Middle frontal gyrus (tissue), 1 donor: ENCODE data around the gene SERPINE2.
"Not testable (repeated sequence)": the region's sequence is repeated elsewhere in the genome, so short reads cannot be mapped to it uniquely, and the experiment has no call there.

Experiments used
- DNase-seq: peaks from one replicate; pipeline ENCODE4 v3.0.0-alpha.2; 2015; ENCODE audit warnings: low spot score; ENCODE audit errors: extremely low spot score

SERPINE2 gene

GRCh38 chr2:224016963-224017362 lies 22.1 kb downstream of the SERPINE2 start:
- DNase-seq = no peak

GRCh38 chr2:224014336-224014735 lies 24.8 kb downstream of the SERPINE2 start:
- no peak for DNase-seq

- DNase-seq = no peak
These were observed 27.2 kb downstream of the SERPINE2 start for GRCh38 chr2:224011837-224012236.

GRCh38 chr2:224009605-224010315 lies 29.3 kb downstream of the SERPINE2 start:
- no peak for DNase-seq

- DNase-seq = no peak
These were observed 30.3 kb downstream of the SERPINE2 start for GRCh38 chr2:224008702-224009261.

- no peak for DNase-seq
These were observed 34.9 kb downstream of the SERPINE2 start for GRCh38 chr2:224004105-224004695.

- DNase-seq = not testable (repeated sequence)
These were observed 38.4 kb downstream of the SERPINE2 start for GRCh38 chr2:224000662-224001061.

GRCh38 chr2:223999862-224000261 lies 39.2 kb downstream of the SERPINE2 start:
- DNase-seq = no peak

GRCh38 chr2:223998948-223999347 lies 40.1 kb downstream of the SERPINE2 start:
- no peak for DNase-seq

GRCh38 chr2:223997938-223998337 lies 41.1 kb downstream of the SERPINE2 start:
- no peak for DNase-seq

GRCh38 chr2:223996391-223996790 lies 42.7 kb downstream of the SERPINE2 start:
- no peak for DNase-seq

- DNase-seq = no peak
These were observed 43.5 kb downstream of the SERPINE2 start for GRCh38 chr2:223995569-223995968.

- no peak for DNase-seq
These were observed 44.4 kb downstream of the SERPINE2 start for GRCh38 chr2:223994562-223995162.

- peak; percentile 54 for DNase-seq
These were observed 45.4 kb downstream of the SERPINE2 start for GRCh38 chr2:223993634-223994232.

- no peak for DNase-seq
These were observed 47.5 kb downstream of the SERPINE2 start for GRCh38 chr2:223991611-223992010.

GRCh38 chr2:223989856-223990232 lies 49.2 kb downstream of the SERPINE2 start:
- no peak for DNase-seq

- no peak for DNase-seq
These were observed 49.8 kb downstream of the SERPINE2 start for GRCh38 chr2:223989206-223989855.

GRCh38 chr2:223981241-223981640 lies 57.8 kb downstream of the SERPINE2 start:
- DNase-seq = no peak

- no peak for DNase-seq
These were observed 58.3 kb downstream of the SERPINE2 start for GRCh38 chr2:223980803-223981202.

- no peak for DNase-seq
These were observed 58.7 kb downstream of the SERPINE2 start for GRCh38 chr2:223980397-223980735.

- DNase-seq = no peak
These were observed 59.2 kb downstream of the SERPINE2 start for GRCh38 chr2:223979730-223980396.
